Neural crest cell (in vitro differentiated cells): Measurements from ENCODE around the gene ATRNL1. TPM values are rescaled to one million over a fixed set of nuclear protein-coding genes. Genes with fewer than 3 reads are reported as not detected.

Experiments used
- DNase-seq: peaks from one replicate; pipeline ENCODE4 v3.0.0; 2021; ENCODE audit warnings: low read depth, mixed read lengths, low spot score
- H3K27ac Mint-ChIP-seq: one replicate; pipeline ENCODE4 v1.8.0; 2021; ENCODE audit warnings: mild to moderate bottlenecking, mixed read lengths; ENCODE audit not compliant: unreplicated experiment
- H3K27me3 Mint-ChIP-seq: 2 replicates; pipeline ENCODE4 v1.8.0; 2021; ENCODE audit warnings: low read depth, mild to moderate bottlenecking, mixed read lengths
- H3K36me3 Mint-ChIP-seq: 2 replicates; pipeline ENCODE4 v1.8.0; 2021; ENCODE audit warnings: low read depth, mild to moderate bottlenecking, mixed read lengths
- H3K4me1 Mint-ChIP-seq: 2 replicates; pipeline ENCODE4 v1.8.0; 2021; ENCODE audit warnings: mixed read lengths
- H3K4me3 Mint-ChIP-seq: one replicate; pipeline ENCODE4 v1.8.0; 2021; ENCODE audit warnings: mild to moderate bottlenecking, mixed read lengths
- H3K9me3 Mint-ChIP-seq: 2 replicates; pipeline ENCODE4 v1.8.0; 2021; ENCODE audit warnings: mixed read lengths
- total RNA-seq: library from RNA; stranded (reverse); gene quantifications from 2 replicates; pipeline ENCODE4 v1.2.1, GENCODE V29; 2021
- TF ChIP-seq, protein P1 (sequence below): fragments of 200-600 bp; sonication (generic); conservative IDR thresholded peaks from 2 replicates; pipeline ENCODE4 v1.5.0; 2021; ENCODE audit warnings: antibody characterized with exemption, mild to moderate bottlenecking

ATRNL1 gene
- total RNA-seq, 1 donor from 2014 or later = 46.9 TPM

DNA sequence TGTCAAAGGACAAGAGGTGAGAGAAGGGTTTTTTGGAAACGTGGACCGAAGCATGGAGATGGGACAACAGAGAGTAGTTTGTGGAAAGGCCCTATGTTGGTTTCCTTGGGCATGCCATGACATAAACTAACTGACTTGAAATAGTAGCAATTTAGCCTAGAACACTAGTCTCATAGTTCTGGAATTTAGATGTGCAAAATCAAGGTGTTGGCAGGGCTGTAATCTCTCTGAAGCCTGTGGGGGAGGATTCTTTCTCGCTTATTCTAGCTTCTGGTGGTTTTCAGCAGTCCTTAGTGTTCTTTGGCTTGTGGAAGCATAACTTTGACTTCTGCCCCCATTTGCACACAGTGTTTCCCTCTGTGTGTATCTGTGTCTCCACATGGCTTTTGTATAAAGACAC is 896.5 kb downstream of the ATRNL1 start:
- H3K36me3 Mint-ChIP-seq = no peaks in the 10 kb centered on the region
- peaks cover 20% of the 10 kb centered on the region for H3K9me3 Mint-ChIP-seq
- no peak overlapping the region for H3K27ac Mint-ChIP-seq
- no peaks in the 10 kb centered on the region for H3K4me1 Mint-ChIP-seq
- no peaks in the 10 kb centered on the region for H3K27me3 Mint-ChIP-seq
- H3K4me3 Mint-ChIP-seq = no peak overlapping the region
- DNase-seq = no peak
- TF ChIP-seq, protein P1, sequence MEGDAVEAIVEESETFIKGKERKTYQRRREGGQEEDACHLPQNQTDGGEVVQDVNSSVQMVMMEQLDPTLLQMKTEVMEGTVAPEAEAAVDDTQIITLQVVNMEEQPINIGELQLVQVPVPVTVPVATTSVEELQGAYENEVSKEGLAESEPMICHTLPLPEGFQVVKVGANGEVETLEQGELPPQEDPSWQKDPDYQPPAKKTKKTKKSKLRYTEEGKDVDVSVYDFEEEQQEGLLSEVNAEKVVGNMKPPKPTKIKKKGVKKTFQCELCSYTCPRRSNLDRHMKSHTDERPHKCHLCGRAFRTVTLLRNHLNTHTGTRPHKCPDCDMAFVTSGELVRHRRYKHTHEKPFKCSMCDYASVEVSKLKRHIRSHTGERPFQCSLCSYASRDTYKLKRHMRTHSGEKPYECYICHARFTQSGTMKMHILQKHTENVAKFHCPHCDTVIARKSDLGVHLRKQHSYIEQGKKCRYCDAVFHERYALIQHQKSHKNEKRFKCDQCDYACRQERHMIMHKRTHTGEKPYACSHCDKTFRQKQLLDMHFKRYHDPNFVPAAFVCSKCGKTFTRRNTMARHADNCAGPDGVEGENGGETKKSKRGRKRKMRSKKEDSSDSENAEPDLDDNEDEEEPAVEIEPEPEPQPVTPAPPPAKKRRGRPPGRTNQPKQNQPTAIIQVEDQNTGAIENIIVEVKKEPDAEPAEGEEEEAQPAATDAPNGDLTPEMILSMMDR = no peak

DNA sequence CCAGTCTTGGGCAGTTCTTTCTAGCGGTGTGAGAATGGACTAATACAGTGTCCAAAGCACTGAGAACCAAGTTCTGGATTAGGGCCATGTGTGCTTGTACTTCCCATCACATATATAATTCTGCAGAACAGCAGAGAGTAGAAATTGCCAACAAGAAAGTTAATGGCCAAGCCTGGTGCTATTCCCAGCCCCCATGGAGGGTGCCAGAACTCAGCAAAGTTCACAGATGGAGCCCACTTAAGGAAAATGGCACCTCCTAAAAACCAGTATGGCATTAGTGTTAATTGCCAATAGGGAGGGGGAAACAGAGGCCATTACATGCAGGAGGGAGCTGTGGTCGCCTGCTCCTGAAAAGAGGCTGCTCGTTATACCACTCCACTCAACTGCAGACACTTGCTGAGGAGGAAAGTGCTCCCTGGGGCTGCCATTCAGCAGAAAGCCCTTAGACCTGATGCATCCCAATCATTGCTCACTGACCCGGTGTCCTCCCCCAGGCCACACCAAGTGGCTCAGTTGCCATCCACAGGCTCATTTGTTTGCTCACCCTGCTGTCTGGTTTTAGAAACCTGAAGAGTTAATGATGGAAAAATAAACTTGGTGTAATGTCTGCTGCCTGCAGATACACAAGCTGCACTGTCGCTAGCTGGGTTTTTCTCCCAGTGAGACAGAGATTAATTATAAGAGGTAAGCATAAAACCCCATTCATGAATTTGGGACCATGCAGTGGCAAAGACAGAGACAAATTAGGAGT is 899.2 kb downstream of the ATRNL1 start:
- Mint-ChIP-seq H3K4me1 (no peaks in the 10 kb centered on the region), H3K27ac (no peak overlapping the region), H3K36me3 (no peaks in the 10 kb centered on the region), H3K27me3 (no peaks in the 10 kb centered on the region), H3K4me3 (no peak overlapping the region), H3K9me3 (peaks cover 18% of the 10 kb centered on the region)
- DNase-seq = no peak
- TF ChIP-seq, protein P1 = no peak

DNA sequence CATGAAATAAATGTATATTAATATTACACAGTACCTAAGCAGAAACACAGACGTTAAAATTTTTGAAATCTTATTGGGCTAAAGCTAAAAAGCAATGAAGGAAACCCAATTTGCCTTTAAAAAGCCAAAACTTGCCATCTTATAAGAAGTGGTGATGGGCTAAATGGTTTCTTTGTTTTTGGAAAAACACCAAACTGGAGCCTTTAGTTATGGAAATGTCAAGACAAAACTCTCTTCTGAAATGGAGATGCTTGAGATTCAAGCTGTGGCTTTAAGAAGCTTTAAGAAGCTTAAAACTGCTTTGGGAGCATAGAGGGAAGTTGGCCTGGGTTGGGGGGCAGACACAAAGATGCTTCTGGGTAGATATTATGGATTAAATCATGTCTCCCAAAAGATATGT is 902.9 kb downstream of the ATRNL1 start:
- Mint-ChIP-seq H3K4me3 (no peak overlapping the region), H3K36me3 (no peaks in the 10 kb centered on the region), H3K4me1 (peaks cover 20% of the 10 kb centered on the region), H3K27ac (no peak overlapping the region), H3K9me3 (peaks cover 4% of the 10 kb centered on the region), H3K27me3 (no peaks in the 10 kb centered on the region)
- no peak for DNase-seq
- TF ChIP-seq, protein P1 = no peak

DNA sequence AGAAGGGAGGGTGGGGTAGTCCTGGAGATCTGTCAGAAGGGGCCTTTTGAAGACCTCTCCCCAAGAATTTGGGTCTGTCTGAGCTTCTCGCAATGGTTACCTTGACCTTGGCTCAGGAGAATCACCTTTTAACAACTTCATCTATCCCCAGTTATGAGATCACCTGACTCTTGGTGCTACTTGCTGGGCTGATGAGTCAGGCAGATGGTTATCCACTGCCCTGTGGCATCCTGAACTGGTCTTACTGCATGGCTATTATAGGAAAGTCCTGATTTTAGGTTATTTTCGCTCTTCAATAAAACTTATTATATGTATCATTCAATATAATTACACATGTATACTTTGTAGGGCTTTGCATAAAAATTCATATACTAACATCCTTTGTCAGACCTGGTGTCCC is 905.1 kb downstream of the ATRNL1 start:
- Mint-ChIP-seq H3K4me3 (no peak overlapping the region), H3K27me3 (no peaks in the 10 kb centered on the region), H3K9me3 (peaks cover 3% of the 10 kb centered on the region), H3K27ac (no peak overlapping the region), H3K36me3 (no peaks in the 10 kb centered on the region), H3K4me1 (peaks cover 30% of the 10 kb centered on the region)
- TF ChIP-seq, protein P1 = no peak
- DNase-seq = no peak

Other genes with a start within 250 kb of the ATRNL1 start
- gene TRUB1, start 155.2 kb upstream of the ATRNL1 start, total RNA-seq = 17.5 and 19.8 TPM in 2 replicates